Pericardium fibroblast (primary cell): Measurements from ENCODE around the gene METTL2B. TPM values are rescaled to one million over a fixed set of nuclear protein-coding genes. Genes with fewer than 3 reads are reported as not detected.

Experiments used
- total RNA-seq: library from RNA; depleted of rRNA; stranded (reverse); fragments of >200 nt; gene quantifications from 2 replicates; pipeline ENCODE4 v1.2.3, GENCODE V29; 2015

METTL2B gene, protein sequence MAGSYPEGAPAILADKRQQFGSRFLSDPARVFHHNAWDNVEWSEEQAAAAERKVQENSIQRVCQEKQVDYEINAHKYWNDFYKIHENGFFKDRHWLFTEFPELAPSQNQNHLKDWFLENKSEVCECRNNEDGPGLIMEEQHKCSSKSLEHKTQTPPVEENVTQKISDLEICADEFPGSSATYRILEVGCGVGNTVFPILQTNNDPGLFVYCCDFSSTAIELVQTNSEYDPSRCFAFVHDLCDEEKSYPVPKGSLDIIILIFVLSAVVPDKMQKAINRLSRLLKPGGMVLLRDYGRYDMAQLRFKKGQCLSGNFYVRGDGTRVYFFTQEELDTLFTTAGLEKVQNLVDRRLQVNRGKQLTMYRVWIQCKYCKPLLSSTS
- 16.2 and 23.6 TPM in 2 replicates for total RNA-seq

GRCh38 chr7:128476402-128477335, at the start of gene METTL2B:
METTL2B (plus strand) TSS chr7:128476748; CDS start chr7:128476766, 18 bp downstream.

DNA sequence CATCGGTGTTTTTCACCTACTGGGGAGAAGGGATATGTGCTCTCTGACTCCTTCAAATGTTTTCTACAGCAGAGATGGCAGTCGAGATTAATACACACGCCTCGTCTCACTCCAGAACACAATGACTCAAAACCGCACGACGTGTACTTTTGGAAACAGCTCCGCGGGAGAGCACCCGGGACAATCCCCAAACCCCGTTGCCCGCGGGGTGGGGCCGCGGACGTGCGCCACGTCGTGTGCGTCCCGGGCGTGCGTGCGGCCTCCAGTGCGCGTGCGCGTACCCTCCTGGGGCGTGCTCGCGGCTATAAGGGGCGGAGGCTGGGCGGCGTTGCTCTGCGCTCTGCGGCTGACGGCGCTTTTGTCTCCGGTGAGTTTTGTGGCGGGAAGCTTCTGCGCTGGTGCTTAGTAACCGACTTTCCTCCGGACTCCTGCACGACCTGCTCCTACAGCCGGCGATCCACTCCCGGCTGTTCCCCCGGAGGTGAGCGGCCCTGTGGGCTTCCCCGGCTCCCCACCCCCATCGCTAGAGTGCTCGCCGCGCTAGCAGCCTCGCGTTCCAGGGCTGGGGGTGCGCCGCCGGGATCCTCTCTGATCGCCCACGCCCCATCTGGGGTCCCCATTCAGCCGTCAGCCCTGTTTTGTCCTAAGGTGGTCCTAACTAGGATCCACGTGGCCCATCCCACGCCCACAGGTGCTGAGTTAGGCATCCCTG, 20.8 kb upstream of the METTL2B start, which contains the start of gene HILPDA:
TSS of gene HILPDA (plus strand) at position 336 of the 712 bp plus-strand sequence. CDS start 1,391 bp downstream, outside the sequence.

Other genes with a start within 250 kb of the METTL2B start
- 1.7 TPM in 1 of 2 replicates, not detected in the other for gene LEP, start 235.5 kb upstream of the METTL2B start, total RNA-seq
- 9.4 and 10.5 TPM in 2 replicates for gene RBM28, start 132.8 kb upstream of the METTL2B start, total RNA-seq
- 1.5 and 3.5 TPM in 2 replicates for gene PRRT4, start 115.1 kb upstream of the METTL2B start, total RNA-seq
- gene IMPDH1, start 66.8 kb upstream of the METTL2B start, total RNA-seq, result 57.6 and 68.4 TPM in 2 replicates
- gene HILPDA, start 20.9 kb upstream of the METTL2B start, total RNA-seq, result 13.3 and 29.0 TPM in 2 replicates
- 0.23 and 0.51 TPM in 2 replicates for gene GARIN1A, start 195.5 kb downstream of the METTL2B start, total RNA-seq